K562 (cell line): Measurements from ENCODE around the gene TTC9C. TPM values are rescaled to one million over a fixed set of nuclear protein-coding genes. Genes with fewer than 3 reads are reported as not detected.

Source experiments
- CAMTA2 ChIP-seq: fragments of 250-450 bp; sonication (Bioruptor Pico); conservative IDR thresholded peaks from 2 replicates; pipeline ENCODE4 v1.5.1; 2022
- CBFA2T2 ChIP-seq: fragments of 450-650 bp; conservative IDR thresholded peaks from 2 replicates; pipeline ENCODE4 v1.6.1; 2017; ENCODE audit warnings: mild to moderate bottlenecking
- CUX1 ChIP-seq: fragments of 200-800 bp; sonication (Bioruptor generic); IDR thresholded peaks from 2 replicates; pipeline ENCODE4 v1.6.1; 2016; ENCODE audit warnings: missing genetic modification characterization, missing compliant biosample characterization
- ELK3 ChIP-seq: fragments of 450-650 bp; formaldehyde crosslinking; IDR thresholded peaks from 2 replicates; pipeline ENCODE4 v1.4.0; 2020; ENCODE audit warnings: mild to moderate bottlenecking
- FOXP4 ChIP-seq: sonication (generic); formaldehyde crosslinking; IDR thresholded peaks from 2 replicates; pipeline ENCODE4 v1.8.0; 2022; ENCODE audit warnings: mild to moderate bottlenecking, missing genetic modification reagents, borderline replicate concordance
- GATAD2A ChIP-seq: fragments of 450-650 bp; IDR thresholded peaks from 2 replicates; pipeline ENCODE4 v1.6.1; 2017
- GTF2A2 ChIP-seq: IDR thresholded peaks from 2 replicates; pipeline ENCODE4 v1.6.1; 2016; ENCODE audit warnings: mild to moderate bottlenecking, missing genetic modification characterization, missing compliant biosample characterization
- SUPT5H ChIP-seq: fragments of 450-650 bp; IDR thresholded peaks from 2 replicates; pipeline ENCODE4 v1.6.1; 2016
- TCF7 ChIP-seq: sonication (generic); IDR thresholded peaks from 2 replicates; pipeline ENCODE4 v1.6.1; 2016; ENCODE audit warnings: antibody characterized with exemption, borderline replicate concordance
- ZFX ChIP-seq: sonication (generic); formaldehyde crosslinking; IDR thresholded peaks from 2 replicates; pipeline ENCODE4 v1.8.0; 2022; ENCODE audit warnings: mild to moderate bottlenecking, missing genetic modification reagents, moderate library complexity
- ZNF184 ChIP-seq: sonication (generic); formaldehyde crosslinking; IDR thresholded peaks from 2 replicates; pipeline ENCODE4 v1.5.0; 2020; ENCODE audit warnings: missing genetic modification reagents
- polyA plus RNA-seq, 8 experiments: library from polyadenylated mRNA; depleted of rRNA in 4 of 8; stranded (reverse) in 5 of 8; unstranded in 3 of 8; fragments of >200 nt; fragmentation: Nextera tagmentation in 2 of 8; fragmentation: Illumina TruSeq in 1 of 8; extraction: Ambion mirVana in 2 of 8; extraction: Trizol in 1 of 8; gene quantifications; 2 replicates each; pipeline versions ENCODE4 v1.2.1 to v1.2.3, GENCODE V29; 2011 to 2014; ENCODE audit warnings: inconsistent platforms in 1 of 8, missing spikeins in 1 of 8
- total RNA-seq, 7 experiments: library from RNA; depleted of rRNA in 6 of 7; stranded (reverse); fragments of >200 nt in 6 of 7; fragmentation: Illumina TruSeq in 2 of 7; extraction: Trizol in 2 of 7; gene quantifications; 2 replicates each; pipeline versions ENCODE4 v1.2.1 to v1.2.3, GENCODE V29; 2011 to 2021; ENCODE audit warnings: low replicate concordance in 1 of 7
- TF ChIP-seq, protein P1 (sequence below): fragments of 450-650 bp; IDR thresholded peaks from 2 replicates; pipeline ENCODE4 v1.6.1; 2016; ENCODE audit warnings: borderline replicate concordance

TTC9C gene
- total and polyA plus RNA-seq, 9 of the 15 experiments (the other 6 are each of a cell fraction or from before 2014, with no cell fraction given) = 32.8 to 59.0 (median 37.1) TPM

GRCh38 chr11:62678770-62679696, 49.3 kb upstream of the TTC9C start, which contains the start of gene UBXN1 (continued):
- TF ChIP-seq CUX1 (CRISPR knock-in tag) = no peak
- TF ChIP-seq ZNF184 (CRISPR knock-in tag) = peak; percentile 73; the same call in 1 of the 2 replicates
- TF ChIP-seq CBFA2T2 = peak; percentile 82
- TF ChIP-seq GATAD2A = 0 out of 2 replicates have a peak, but pooled peaks have one; percentile 56
- no peak for TF ChIP-seq GTF2A2 (tag)
- peak; percentile 63 for TF ChIP-seq ZFX (CRISPR knock-in tag)
- TF ChIP-seq, protein P1, sequence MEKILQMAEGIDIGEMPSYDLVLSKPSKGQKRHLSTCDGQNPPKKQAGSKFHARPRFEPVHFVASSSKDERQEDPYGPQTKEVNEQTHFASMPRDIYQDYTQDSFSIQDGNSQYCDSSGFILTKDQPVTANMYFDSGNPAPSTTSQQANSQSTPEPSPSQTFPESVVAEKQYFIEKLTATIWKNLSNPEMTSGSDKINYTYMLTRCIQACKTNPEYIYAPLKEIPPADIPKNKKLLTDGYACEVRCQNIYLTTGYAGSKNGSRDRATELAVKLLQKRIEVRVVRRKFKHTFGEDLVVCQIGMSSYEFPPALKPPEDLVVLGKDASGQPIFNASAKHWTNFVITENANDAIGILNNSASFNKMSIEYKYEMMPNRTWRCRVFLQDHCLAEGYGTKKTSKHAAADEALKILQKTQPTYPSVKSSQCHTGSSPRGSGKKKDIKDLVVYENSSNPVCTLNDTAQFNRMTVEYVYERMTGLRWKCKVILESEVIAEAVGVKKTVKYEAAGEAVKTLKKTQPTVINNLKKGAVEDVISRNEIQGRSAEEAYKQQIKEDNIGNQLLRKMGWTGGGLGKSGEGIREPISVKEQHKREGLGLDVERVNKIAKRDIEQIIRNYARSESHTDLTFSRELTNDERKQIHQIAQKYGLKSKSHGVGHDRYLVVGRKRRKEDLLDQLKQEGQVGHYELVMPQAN = peak; percentile 80
- TF ChIP-seq CAMTA2 (CRISPR knock-in tag) = no peak
- peak; percentile 51; the same call in 1 of the 2 replicates for TF ChIP-seq TCF7
- no peak for TF ChIP-seq ELK3 (CRISPR knock-in tag)
- no peak for TF ChIP-seq FOXP4
- peak; percentile 85 for TF ChIP-seq SUPT5H
